Measurements from ENCODE around the gene FAM24B.
"Not testable (repeated sequence)": the region's sequence is repeated elsewhere in the genome, so short reads cannot be mapped to it uniquely, and the experiment has no call there.

The FAM24B gene, protein sequence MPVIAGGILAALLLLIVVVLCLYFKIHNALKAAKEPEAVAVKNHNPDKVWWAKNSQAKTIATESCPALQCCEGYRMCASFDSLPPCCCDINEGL

DNA sequence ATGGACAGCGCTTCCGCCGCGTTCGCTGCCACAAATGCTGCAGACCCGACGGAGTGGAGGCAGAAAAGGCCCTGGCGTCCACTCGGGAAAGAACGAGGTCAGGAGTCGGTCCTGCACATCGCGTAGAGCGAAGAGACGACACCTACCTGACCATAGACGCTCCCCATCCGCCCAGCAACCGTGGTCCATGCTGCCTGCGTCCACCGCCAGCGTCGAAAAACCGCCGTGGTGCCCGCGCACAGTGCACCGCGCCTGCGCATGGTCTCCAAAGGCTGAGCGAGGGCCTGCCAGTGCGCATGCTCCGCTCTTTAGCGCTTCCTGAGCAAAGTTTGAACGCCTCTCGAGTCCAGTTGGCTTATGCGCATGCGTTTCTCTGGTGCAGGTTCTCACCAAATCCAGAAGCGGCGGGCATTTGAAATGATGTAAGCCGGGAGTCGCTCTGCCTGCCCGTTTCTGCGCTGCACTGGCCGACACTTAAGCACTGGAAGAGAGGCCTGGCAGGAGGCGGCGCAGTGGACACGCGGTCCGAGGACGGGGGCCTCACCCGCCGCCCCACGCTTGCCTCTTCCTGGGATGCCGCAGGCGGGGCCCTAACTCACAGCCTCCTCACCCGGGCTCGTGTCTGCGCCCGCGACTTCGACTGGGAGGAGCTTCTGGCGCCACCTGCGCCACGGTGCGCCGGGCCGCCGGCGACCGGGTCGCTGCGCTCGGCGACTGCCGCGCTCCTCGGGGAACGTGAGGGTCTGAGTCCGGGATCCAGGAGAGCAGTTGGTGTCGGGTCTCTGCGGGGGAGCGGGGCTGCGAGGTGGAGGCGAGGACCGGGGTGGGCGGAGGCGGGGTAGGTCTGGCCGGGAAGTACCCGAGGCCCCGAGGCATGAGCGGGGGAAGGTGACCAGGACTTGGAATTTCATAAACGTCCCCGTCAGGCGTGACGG lies at the start of gene FAM24B:
FAM24B (minus strand) TSS at position 243 of the 935 bp plus-strand sequence. CDS start 29,066 bp downstream, outside the sequence.
- DNase-seq = peak; percentile 98

DNA sequence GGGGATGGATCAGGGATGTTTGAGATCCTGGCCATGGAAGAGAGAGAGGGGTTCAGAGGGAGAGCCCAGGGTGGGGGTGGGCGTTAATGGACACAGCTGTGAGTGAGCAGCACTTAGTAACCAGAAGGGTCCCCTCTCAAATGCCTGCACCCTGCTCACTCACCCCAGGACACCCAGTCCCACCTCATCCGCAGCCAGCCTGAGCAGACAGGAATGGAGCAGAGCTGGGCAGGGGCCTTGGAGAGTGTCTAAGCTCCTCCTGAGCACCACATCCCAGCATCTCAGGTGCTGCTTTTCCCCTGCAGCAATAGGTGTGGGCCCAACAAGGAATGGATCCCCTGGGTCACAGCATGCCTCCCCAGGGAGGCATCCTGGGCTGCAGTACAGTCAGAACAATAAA lies 36.3 kb upstream of the FAM24B start:
- DNase-seq = no peak

DNA sequence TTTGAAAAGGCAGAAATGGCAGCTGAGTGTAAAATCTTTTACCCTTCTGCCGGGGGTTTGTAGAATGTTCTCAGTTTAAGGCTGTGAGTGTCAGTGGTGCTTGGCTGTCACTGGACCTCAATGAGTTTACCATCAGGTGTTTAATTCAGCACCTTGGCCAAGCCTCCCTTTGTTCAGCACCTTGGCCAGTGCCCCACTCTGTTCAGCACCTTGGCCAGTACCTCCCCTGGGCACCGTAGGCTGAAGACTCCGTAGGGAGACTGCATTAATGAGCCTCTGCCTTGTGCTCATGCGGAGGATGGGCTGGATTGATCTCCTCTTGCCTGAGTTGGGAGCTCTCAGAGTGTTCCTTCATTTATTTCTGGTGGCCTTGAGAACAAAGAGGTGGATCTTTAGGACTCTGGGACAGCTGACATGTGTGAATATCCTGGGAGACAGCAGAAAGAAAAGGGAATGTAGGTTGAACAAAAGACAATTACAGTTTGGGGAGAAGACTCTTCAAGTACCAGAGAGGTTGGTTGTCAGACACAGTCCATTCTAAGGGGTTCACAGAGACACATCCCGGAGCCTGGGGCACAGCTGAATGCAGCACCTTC lies 32.6 kb upstream of the FAM24B start:
- DNase-seq = peak; percentile 79

DNA sequence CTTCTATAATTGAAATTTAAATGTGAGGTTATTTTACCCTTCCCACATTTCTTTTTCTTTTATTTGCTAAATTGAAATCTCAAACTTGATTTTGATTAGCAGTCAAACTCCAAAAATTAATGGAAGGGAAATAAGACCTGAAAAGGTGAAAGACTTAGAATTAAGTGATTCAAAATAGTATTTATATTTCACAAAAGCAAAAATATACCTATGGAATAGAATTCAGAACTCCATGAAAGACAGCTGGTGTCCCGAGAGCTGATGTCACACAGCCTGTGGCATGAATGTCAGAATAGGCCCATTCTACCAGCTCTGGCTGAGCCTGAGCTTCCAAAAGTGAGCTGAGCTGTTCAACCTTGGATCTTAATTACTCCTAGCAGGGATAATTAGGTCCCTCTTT lies 30.9 kb upstream of the FAM24B start, which contains the start of gene FAM24A:
FAM24A (plus strand) TSS at position 301 of the 400 bp plus-strand sequence. CDS start 1,025 bp downstream, outside the sequence.
- DNase-seq = no peak

DNA sequence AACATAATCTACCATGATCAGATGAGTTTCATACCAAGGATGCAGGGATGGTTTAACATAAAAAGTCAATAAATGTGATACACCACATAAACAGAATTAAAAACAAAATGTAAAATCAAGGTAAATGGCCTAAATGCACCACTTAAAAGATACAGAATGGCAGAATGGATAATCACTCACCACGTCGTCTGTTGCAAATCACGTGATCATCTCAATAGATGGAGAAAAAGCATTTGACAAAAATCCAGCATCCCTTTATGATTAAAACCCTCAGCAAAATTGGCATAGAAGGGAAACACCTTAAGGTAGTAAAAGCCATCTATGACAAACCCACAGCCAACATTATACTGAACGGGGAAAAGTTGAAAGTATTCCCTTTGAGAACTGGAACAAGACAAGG lies 24.5 kb upstream of the FAM24B start:
- not testable (repeated sequence) for DNase-seq

DNA sequence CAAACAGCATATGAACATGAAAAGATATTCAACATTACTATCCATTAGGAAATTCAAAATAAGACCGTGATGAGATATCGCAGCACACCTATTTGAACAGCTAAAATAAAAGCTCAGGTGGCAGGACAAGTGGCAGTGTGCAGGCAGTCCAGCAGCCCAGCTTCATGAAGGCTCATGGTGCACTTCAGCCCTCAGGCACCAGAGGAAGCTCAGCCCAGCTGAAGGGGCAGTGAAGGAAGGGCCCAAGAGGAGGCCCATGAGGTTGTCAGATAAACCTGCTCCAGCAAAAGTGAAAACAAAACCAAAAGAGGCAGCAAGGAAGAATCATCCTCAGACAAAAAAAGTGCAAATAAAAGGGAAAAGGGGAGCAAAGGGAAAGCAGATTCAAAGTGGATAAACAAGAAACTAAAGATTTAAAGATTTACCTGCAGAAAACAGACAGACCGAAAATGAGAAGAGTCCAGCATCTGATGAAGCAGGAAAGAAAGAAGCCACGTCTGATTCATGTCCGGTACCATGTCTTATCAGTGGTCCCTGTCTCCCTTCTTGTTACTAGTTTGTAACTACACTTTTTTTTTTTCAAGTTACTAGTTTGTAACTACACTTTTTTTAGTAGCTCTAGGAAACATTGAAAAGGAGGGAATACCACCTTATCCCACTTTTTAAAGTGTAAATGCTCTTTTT lies 15.0 kb upstream of the FAM24B start:
- DNase-seq = no peak

DNA sequence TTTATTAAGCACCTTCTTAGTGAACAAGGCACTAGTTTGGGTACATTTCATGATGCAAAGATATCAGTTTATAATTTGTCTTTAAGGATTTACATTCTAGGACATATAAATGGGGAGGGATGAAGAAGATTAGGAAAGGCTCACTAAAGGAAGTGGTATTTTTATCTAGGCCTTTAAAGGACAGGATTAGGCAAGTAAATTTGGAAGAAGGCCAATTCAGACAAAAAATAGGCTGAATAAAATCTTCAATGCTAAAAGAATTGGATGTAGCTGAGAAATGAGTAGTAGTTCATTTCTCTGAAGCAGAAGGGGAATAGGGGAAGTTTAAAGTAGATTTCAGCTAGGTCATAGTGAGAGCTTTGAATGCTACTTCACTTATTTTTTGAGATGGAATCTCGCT lies 4.8 kb upstream of the FAM24B start:
- no peak for DNase-seq

DNA sequence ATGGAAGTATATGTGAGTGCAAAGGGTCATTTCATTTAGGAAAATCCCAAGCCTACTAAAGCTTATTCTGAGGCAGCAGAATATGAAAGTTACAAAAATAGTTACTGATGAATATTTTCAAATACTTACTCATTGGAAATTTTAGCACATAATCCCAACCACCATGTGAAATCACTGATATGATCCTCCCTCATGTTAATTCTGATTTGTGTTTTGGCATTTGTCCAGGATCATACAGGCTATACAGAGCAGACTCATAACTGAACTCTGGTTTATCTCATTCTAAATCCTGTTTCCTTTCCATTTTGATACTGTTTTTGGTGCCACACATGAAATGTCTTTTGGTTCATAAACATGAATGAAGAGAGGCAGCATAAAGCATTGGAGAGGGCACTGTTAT lies 3.4 kb upstream of the FAM24B start:
- no peak for DNase-seq

DNA sequence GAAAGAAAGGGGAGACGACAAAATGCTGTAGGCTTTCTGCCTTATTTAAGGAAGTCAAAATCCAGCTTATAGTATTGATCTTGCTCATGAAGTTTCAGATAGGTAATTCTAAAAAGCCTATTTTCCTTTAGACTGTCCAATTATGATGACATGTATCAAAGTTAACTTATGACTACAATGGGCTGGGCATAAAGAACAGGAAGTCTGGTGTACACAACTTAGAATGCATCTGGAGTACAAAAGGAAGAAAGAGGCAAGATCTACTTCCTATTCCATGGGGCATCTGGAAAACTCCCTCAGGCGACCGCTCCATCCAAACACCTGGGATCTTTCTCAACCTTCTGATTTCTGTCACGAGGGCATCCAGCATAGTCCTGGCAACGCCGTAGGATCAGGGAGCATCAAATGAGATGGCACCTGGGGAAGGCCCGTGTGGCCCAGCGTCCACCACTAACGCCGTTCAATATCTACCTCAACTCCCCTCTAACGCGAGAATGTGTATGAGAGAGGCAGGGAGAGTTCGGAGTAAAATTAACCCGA lies 512 bp downstream of the FAM24B start:
- DNase-seq = no peak

DNA sequence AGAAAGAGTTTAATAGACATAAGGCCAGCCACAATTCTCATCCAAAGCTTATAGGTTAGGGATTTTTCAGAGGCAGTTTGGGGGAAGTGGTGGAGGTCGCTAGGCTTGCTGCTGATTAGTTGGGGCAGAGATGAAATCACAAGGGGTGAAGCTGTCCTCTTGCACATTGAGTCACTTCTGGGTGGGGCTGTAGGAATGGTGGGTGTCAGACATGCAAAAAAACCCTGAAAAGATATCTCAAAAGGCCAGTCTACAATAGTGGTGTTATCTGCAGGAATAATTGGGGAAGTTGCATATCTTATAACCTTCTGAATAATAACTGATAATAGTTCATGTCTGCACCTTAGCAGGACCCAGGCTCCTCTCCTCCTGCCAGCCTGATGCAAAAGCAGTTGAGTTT lies 2.1 kb downstream of the FAM24B start:
- DNase-seq = no peak

DNA sequence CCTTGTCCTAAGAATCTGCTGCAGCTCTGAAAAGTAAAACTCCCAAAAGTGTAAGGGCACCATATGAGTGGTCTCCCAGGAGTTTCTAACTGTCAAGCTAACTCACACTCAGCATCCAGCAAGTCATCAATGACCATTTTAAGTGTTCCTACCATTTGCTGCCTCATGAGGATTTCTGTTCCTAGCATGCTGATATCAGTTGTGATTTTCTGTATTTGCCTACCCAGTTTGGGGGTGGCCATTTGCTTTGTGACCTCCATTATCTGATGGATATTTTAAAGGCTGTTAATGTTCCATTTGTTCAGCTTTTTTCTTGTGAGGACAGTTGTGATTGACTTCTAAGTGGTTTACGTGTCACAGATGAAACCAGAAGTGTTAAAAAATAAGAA lies 2.9 kb downstream of the FAM24B start:
- no peak for DNase-seq

DNA sequence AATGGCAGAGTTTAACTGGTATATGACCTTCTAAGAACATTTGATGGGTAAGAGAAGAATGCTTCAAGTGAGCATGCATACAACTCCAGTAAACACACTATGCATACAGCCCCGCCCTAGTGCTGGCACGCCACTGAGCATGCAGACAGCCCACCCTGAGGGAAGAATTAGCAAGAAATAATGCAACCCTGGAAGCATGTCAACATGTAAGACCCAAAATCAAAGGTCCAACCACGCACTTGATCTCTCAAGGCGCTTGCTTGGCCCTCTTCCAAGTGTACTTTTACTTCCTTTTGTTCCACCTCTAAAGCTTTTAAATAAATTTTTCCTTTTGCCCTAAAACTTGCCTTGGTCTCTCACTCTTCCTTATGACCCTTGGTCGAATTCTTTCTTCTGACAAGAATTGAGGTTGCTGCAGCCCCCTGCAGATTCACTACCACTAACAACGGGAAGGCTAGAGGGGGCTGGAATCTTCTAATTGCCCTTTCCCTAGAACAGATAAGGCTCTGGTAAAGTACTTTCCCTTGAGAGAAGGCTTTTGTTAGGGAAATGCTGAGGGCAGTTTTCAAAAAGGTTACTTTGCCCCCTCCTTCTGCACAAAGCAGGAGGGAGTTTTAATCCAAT lies 3.4 kb downstream of the FAM24B start:
- no peak for DNase-seq

DNA sequence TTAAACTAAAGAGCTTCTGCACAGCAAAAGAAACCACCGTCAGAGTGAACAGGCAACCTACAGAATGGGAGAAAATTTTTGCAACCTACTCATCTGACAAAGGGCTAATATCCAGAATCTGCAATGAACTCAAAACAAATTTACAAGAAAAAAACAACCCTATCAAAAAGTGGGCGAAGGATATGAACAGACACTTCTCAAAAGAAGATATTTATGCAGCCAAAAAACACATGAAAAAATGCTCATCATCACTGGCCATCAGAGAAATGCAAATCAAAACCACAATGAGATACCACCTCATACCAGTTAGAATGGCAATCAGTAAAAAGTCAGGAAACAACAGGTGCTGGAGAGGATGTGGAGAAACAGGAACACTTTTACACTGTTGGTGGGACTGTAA lies 7.4 kb downstream of the FAM24B start:
- DNase-seq = not testable (repeated sequence)

DNA sequence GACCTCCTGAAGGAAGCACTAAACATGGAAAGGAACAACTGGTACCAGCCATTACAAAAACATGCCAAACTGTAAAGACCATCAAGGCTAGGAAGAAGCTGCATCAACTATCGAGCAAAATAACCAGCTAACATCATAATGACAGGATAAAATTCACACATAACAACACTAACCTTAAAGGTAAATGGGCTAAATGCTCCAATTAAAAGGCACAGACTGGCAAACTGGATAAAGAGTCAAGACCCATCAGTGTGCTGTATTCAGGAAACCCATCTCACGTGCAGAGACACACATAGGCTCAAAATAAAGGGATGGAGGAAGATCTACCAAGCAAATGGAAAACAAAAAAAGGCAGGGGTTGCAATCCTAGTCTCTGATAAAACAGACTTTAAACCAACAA lies 10.6 kb downstream of the FAM24B start:
- not testable (repeated sequence) for DNase-seq

DNA sequence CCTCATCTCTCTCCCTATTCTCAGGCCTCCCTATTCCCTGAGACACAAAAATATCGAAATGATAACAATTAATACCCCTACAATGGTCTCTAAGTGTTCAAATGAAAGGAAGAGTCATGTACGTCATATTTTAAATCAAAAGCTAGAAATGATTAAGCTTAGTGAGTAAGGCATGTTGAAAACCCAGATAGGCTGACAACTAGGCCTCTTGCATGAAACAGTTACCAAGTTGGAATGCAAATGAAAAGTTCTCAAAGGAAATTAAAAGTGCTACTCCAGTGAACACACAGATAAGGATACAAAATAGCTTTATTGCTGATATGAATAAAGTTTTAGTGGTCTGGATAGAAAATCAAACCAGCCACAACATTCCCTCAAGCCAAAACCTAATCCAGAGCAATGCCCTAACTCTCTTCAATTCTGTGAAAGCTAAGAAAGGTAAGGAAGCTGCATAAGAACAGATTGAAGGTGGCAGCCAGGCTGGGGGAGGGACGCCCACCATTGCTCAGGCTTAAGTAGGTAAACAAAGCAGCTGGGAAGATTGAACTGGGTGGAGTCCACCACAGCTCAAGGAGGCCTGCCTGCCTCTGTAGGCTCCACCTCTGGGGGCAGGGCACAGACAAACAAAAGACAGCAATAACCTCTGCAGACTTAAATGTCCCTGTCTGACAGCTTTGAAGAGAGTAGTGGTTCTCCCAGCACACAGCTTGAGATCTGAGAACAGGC lies 12.5 kb downstream of the FAM24B start:
- DNase-seq = not testable (repeated sequence)

DNA sequence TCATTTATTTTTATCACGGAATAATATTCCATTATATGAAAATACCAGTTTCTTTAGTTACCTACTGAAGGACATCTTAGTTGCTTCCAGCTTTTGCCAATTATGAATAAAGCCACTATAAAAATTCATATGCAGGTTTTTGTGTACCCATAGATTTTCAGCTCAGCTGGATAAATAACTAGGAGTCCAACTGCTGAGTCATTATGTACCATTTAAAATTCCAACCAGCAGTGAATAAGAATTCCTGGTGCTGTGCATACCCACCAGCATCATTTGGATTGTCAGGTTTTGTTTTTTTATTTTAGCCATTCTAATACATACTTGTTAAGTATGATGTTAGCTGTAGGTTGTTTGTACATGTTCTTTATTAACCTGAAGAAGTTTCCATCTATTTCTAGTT lies 14.5 kb downstream of the FAM24B start:
- DNase-seq = no peak

DNA sequence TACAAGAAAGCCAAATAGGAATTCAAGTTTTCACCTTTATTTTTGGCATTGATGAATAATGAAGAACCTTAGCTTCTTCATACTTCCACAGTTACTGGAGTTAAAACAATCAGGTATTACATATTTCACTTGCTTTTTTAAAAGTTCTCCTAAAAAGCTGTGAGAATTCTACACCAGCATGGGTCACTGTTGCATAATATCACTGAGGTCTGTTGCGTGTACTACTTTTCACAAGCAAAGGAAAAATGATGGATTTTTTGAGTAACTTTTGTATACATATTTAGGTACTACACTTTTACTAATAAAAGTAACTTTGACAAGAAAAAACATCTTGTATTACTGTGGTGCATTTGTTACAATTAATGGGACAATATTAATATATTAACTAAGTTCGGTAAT lies 15.2 kb downstream of the FAM24B start:
- no peak for DNase-seq

DNA sequence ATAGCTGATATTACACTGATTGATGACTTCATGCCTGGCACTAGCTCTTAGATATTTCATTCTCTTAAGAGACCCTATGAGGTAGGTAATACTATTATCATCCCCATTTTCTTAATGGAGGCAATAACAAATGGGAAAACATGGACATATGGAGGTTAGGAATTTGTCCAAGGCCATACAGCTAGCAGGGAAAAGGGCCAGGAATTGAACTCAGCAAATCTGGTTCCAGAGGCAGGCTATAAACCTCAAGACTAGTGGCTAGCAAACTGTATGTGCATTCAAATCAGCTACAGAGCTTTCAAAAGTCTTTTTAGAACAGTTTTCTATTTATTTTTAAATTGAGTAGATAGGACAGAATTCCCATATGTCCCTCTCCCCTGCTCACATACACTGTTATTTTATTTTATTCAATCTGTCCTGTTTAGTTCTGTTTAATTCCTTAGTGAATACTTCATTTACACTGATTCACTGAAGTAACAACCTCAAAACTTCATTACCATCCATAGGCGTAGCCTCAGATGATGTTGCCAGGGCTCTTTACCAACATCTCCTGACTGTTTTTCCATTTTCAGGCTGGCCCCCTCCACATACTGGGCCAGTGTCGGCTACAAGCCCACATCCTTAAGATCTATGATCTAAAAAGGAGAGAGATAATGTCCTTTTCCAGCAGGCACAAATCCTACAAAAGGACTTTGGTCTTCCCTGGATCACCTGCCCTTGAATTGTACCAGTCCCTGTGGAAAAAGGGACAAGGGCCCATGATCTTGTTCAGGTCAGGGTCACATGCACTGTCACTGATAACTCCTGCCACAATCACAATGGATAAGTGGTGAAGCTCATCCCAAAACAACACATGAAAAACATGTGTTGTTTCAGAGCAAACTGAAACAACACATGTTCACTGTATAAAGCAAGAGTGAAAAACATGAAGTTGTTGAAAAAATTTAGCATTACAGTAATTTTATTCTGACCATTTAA lies 15.9 kb downstream of the FAM24B start:
- DNase-seq = no peak

DNA sequence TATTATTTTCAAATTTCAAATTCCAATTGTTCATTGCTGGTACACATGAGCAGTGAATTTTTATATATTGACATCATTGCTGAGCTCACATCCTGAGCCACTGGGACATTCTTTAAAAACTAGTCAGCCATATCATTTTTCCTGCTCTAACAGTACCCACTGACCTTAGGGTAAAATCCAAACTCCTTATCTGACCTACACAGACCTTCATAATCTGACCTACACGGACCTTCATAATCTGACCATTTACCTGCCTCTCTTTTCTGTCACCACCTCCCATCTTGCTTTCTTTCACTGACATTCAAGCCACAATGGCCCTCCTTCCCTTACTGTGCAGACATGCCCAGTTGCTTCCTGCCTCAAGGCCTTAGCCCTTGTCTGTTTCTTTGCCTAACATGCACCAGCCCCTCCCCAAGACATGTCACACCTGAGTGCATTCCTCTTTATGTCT lies 17.6 kb downstream of the FAM24B start:
- DNase-seq = no peak

DNA sequence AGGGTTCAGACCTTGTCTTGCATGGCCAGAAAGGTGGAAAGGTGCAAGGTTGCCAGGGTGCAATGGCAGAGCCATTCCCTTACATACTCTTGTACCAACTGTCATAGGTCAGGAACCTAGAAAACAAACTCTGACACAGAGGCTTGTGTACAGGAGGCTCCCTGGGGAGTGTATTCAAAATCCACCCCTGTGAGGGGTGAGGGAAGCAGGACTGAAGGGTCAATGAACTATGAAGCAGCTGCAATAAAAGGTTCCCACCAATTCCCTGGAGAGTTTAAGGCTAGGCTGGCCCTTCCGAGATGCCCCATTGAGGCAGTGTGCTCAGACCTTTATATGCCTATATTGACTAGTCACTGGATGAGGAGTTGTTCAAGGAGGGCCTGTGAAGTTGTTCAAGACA lies 19.9 kb downstream of the FAM24B start:
- no peak for DNase-seq

DNA sequence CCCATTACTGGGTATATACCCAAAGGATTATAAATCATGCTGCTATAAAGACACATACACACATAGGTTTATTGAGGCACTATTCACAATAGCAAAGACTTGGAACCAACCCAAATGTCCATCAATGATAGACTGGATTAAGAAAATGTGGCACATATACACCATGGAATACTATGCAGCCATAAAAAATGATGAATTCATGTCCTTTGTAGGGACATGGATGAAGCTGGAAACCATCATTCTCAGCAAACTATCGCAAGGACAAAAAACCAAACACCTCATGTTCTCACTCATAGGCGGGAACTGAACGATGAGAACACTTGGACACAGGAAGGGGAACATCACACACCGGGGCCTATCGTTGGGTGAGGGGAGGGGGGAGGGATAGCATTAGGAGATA lies 21.3 kb downstream of the FAM24B start:
- not testable (repeated sequence) for DNase-seq
